Dermis lymphatic vessel endothelial cell (primary cell): ENCODE data around the gene MRM1. TPM values are rescaled to one million over a fixed set of nuclear protein-coding genes. Genes with fewer than 3 reads are reported as not detected.

Experiments used
- total RNA-seq: library from RNA; depleted of rRNA; stranded (reverse); fragments of >200 nt; gene quantifications from 2 replicates; pipeline ENCODE4 v1.2.1, GENCODE V29; 2014

Gene MRM1
- total RNA-seq, result 2.1 and 3.5 TPM in 2 replicates

GRCh38 chr17:36601303-36602029, at the start of gene MRM1:
TSS of gene MRM1 (plus strand) at chr17:36601583. CDS start at chr17:36601811, 228 bp downstream.

GRCh38 chr17:36591434-36592315, 9.7 kb upstream of the MRM1 start, which contains the start of gene DHRS11:
TSS of gene DHRS11 (plus strand) at chr17:36591879. CDS start at chr17:36592010, 131 bp downstream.

Other genes with a start within 250 kb of the MRM1 start
- not detected in 2 replicates for gene TBC1D3H, start 213.1 kb upstream of the MRM1 start, total RNA-seq
- 28.9 and 30.3 TPM in 2 replicates for gene ZNHIT3, start 114.9 kb upstream of the MRM1 start, total RNA-seq
- gene MYO19, start 66.7 kb upstream of the MRM1 start, total RNA-seq, result 24.4 and 29.9 TPM in 2 replicates
- 7.2 and 7.7 TPM in 2 replicates for gene PIGW, start 66.6 kb upstream of the MRM1 start, total RNA-seq
- gene GGNBP2, start 56.7 kb upstream of the MRM1 start, total RNA-seq, result 44.3 and 49.1 TPM in 2 replicates
- gene DHRS11, start 9.7 kb upstream of the MRM1 start, total RNA-seq, result 5.0 and 8.1 TPM in 2 replicates